ENCODE measurements around the gene ESRRA.

ESRRA gene

GRCh38 chr11:64317325-64317960 is 12.1 kb downstream of the ESRRA start, which contains the start of gene TRMT112:
Gene TRMT112, minus strand, starts transcription at chr11:64317559. Its CDS starts 33 bp downstream, at chr11:64317526.
- no peak for TF ChIP-seq CTCF (IDR thresholded peaks at IDR 0.05; ENCODE audit: low read length, missing control alignments)
- peak; percentile 98 for DNase-seq (ENCODE audit: low read depth)
- peak within 1 kb of the TSS; percentile 69 for H3K4me3 ChIP-seq (replicated peaks; ENCODE audit: low read depth, low read length)

GRCh38 chr11:64317961-64318765 is 12.8 kb downstream of the ESRRA start, which contains the start of gene PRDX5:
Gene PRDX5, plus strand, starts transcription at chr11:64318121. Its CDS starts 95 bp downstream, at chr11:64318216.
- H3K4me3 ChIP-seq (replicated peaks; ENCODE audit: low read depth, low read length) = peak within 1 kb of the TSS; percentile 69
- TF ChIP-seq CTCF (IDR thresholded peaks at IDR 0.05; ENCODE audit: low read length, missing control alignments) = peak; percentile 1
- peak; percentile 97 for DNase-seq (ENCODE audit: low read depth)

- no peak for TF ChIP-seq CTCF (IDR thresholded peaks at IDR 0.05; ENCODE audit: low read length, missing control alignments)
Measured at GRCh38 chr11:64318766-64319761, 13.7 kb downstream of the ESRRA start.

DNA sequence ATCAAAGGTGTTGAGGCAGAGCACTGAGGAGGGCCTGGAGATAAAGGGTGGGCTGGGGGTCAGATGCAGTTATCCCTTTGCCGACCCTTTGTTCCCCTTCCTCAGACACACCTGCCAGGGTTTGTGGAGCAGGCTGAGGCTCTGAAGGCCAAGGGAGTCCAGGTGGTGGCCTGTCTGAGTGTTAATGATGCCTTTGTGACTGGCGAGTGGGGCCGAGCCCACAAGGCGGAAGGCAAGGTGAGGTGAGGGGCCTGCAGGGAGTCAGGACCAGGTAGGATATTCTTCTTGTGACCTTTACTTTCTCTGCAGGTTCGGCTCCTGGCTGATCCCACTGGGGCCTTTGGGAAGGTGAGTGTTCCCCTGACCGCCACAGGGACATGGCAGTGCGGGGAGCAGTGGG is 15.2 kb downstream of the ESRRA start:
- no peak for DNase-seq (ENCODE audit: low read depth)
- TF ChIP-seq CTCF (IDR thresholded peaks at IDR 0.05; ENCODE audit: low read length, missing control alignments) = no peak
- H3K4me3 ChIP-seq (replicated peaks; ENCODE audit: low read depth, low read length) = no peak overlapping the region

More at GRCh38 chr11:64318766-64319761, 13.7 kb downstream of the ESRRA start:
- H3K4me3 ChIP-seq (replicated peaks; ENCODE audit: low read depth, low read length) = peak overlapping the region; percentile 69
- DNase-seq (ENCODE audit: low read depth) = no peak

GRCh38 chr11:64321026-64321425 is 15.7 kb downstream of the ESRRA start:
- no peak for TF ChIP-seq CTCF (IDR thresholded peaks at IDR 0.05; ENCODE audit: low read length, missing control alignments)
- H3K4me3 ChIP-seq (replicated peaks; ENCODE audit: low read depth, low read length) = no peak overlapping the region
- DNase-seq (ENCODE audit: low read depth) = no peak

DNA sequence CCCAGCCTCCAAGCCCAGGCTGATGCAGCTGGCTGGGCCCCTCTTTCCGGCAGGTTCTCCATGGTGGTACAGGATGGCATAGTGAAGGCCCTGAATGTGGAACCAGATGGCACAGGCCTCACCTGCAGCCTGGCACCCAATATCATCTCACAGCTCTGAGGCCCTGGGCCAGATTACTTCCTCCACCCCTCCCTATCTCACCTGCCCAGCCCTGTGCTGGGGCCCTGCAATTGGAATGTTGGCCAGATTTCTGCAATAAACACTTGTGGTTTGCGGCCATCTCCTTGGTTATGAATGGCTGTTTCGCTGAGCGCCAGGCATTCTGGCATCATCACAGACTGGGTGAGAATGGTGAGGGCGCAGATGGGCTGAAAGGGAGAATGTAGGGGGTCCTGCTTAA is 16.2 kb downstream of the ESRRA start:
- no peak for DNase-seq (ENCODE audit: low read depth)
- no peak for TF ChIP-seq CTCF (IDR thresholded peaks at IDR 0.05; ENCODE audit: low read length, missing control alignments)
- H3K4me3 ChIP-seq (replicated peaks; ENCODE audit: low read depth, low read length) = no peak overlapping the region

Data from fibroblast of pulmonary artery (primary cell).